Subcutaneous abdominal adipose tissue (tissue), 5 donors: ENCODE results near the gene GPAT3.

Source experiments
- H3K27ac ChIP-seq: one replicate; pipeline ENCODE4 v1.7.0; 2013; ENCODE audit warnings: low read depth, mild to moderate bottlenecking, inconsistent platforms, low read length, moderate library complexity
- H3K27me3 ChIP-seq, 5 donors: one replicate each; pipeline ENCODE4 v1.7.0; 2013; ENCODE audit warnings: low read length in 5 of 5, inconsistent platforms in 1 of 5; ENCODE audit not compliant: control insufficient read depth in 5 of 5, insufficient read depth in 4 of 5
- H3K36me3 ChIP-seq, 5 donors: one replicate each; pipeline ENCODE4 v1.7.0; 2013; ENCODE audit warnings: low read length in 5 of 5; ENCODE audit not compliant: control insufficient read depth in 5 of 5, insufficient read depth in 5 of 5
- H3K4me1 ChIP-seq, 5 donors: one replicate each; pipeline ENCODE4 v1.7.0; 2013; ENCODE audit warnings: low read length in 5 of 5, mild to moderate bottlenecking in 3 of 5, moderate library complexity in 1 of 5; ENCODE audit not compliant: control insufficient read depth in 5 of 5, insufficient read depth in 5 of 5
- H3K4me3 ChIP-seq, 5 donors: one replicate each; pipeline ENCODE4 v1.7.0; 2013; ENCODE audit warnings: low read length in 5 of 5, low read depth in 1 of 5
- H3K9ac ChIP-seq, 5 donors: one replicate each; pipeline ENCODE4 v1.7.0; 2013; ENCODE audit warnings: low read length in 5 of 5, mild to moderate bottlenecking in 4 of 5, moderate library complexity in 3 of 5
- H3K9me3 ChIP-seq, 5 donors: one replicate each; pipeline ENCODE4 v1.7.0; 2013; ENCODE audit warnings: low read length in 5 of 5; ENCODE audit not compliant: control insufficient read depth in 5 of 5
- donor health status: healthy.
- donor health status: healthy.
- donor health status: healthy.
- donor health status: healthy.
- donor health status: healthy.

GPAT3 gene

DNA sequence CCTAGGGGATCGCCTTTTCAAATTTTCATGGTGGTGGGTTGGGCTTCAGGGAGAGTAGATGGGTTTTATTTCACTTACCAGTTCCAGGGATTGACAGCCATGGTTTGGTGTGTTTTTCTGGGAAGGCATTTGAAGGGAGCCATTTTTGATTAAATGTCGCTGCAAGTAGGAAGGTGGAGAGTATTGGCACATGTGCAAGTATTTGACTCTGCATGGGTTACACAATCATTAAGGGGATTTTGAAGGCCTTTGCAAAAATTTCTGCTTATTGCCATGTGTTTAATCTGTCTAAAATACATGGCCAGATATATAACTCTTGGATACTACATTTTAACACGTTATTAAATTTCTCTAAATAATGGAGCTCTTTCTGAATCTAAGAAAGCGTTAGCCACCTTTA is 55.1 kb downstream of the GPAT3 start:
- no peak overlapping the region for H3K27ac ChIP-seq
- H3K36me3 ChIP-seq: peaks cover 0 to 3% (median 0%) of the 10 kb centered on the region in 5 donors
- no peaks in the 10 kb centered on the region for H3K9me3 ChIP-seq
- peaks cover 0 to 11% (median 4%) of the 10 kb centered on the region in 5 donors for H3K4me1 ChIP-seq
- H3K4me3 ChIP-seq: no peak overlapping the region
- no peaks in the 10 kb centered on the region for H3K27me3 ChIP-seq
- no peak overlapping the region for H3K9ac ChIP-seq

DNA sequence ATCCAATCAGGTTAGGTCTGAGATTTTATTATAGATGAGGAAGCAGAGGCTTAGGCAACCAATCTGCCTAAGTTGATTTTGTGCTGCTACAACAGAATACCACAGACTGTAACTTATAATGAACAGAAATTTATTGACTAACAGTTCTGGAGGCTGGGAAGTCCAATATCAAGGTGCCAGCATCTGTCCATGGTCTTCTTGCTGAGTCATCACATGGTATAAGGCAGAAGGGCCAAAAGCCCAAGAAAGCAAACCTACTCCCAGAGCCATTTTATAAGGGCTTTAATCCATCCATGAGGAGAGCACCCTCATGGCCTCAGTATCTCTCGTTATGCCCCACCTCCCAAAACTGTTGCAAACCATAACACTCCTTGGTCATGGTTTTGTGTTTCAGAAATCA is 55.8 kb downstream of the GPAT3 start:
- no peaks in the 10 kb centered on the region for H3K9me3 ChIP-seq
- no peaks in the 10 kb centered on the region for H3K27me3 ChIP-seq
- no peak overlapping the region for H3K4me3 ChIP-seq
- H3K9ac ChIP-seq: no peak overlapping the region
- peaks cover 0 to 3% (median 0%) of the 10 kb centered on the region in 5 donors for H3K36me3 ChIP-seq
- H3K4me1 ChIP-seq: peaks cover 0 to 11% (median 4%) of the 10 kb centered on the region in 5 donors
- no peak overlapping the region for H3K27ac ChIP-seq

DNA sequence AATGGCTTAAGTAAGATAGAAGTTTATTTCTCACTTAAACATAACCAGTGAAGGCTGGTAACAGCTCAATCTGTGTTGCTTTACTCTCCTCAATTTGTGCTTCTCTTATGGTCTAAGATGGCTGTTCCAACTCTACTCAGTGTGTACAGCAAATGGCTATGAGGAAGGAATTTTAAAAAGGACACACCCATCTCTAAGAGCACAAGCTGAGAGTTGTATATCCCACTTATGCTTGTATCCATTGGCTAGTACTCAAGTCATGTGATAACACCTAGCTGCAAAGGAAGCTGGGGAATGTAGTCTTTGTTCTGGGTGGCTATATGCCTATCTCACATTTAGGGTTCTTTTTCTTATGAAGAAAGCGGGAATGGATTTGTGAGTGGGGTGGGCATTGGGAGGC is 63.3 kb downstream of the GPAT3 start:
- Histone ChIP-seq H3K27ac (no peak overlapping the region), H3K9me3 (no peaks in the 10 kb centered on the region), H3K9ac (no peak overlapping the region), H3K36me3 (peaks cover 0 to 14% (median 0%) of the 10 kb centered on the region in 5 donors), H3K4me1 (peaks cover 0 to 5% (median 0%) of the 10 kb centered on the region in 5 donors), H3K4me3 (no peak overlapping the region), H3K27me3 (no peaks in the 10 kb centered on the region)

DNA sequence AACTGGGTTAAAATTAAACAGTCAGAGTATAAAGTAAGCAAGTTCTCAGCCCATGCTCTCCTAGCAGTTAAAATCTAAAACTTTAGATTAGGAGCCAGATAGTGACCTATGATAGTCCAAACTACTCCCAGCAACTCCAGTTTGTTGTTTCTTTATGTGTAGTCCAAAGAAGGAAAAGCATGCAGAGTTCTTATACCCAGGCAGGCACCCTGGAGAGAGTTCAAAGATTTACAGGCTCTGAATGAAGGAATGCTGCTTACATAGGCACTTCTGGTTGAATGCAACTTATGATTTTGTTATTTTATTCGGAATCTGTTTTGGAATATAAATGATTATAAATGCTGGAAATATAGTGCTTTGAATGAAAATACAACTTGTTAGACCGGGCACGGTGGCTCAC is 67.2 kb downstream of the GPAT3 start:
- no peaks in the 10 kb centered on the region for H3K27me3 ChIP-seq
- no peak overlapping the region for H3K27ac ChIP-seq
- no peaks in the 10 kb centered on the region for H3K9me3 ChIP-seq
- no peak overlapping the region for H3K4me3 ChIP-seq
- H3K36me3 ChIP-seq: peaks cover 0 to 7% (median 0%) of the 10 kb centered on the region in 5 donors
- H3K4me1 ChIP-seq: no peaks in the 10 kb centered on the region
- no peak overlapping the region for H3K9ac ChIP-seq

DNA sequence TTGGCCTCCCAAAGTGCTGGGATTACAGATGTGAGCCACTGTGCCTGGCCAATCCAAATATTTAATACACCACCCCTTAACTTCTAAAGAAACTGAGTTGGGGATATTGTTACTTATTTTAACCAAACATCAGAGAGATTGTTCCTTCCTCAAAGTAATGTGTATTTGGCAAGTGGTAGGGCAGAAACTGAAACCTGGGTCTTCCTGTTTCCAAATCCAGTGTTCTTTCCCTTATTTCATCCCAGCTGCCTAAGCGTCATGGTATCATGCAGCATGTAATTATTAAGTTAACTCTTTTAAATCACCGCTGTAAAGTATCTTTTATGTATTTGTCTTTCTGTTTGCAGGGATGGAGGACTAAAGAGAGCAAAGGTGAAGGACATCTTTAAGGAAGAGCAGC is 68.4 kb downstream of the GPAT3 start:
- Histone ChIP-seq H3K4me1 (no peaks in the 10 kb centered on the region), H3K27me3 (no peaks in the 10 kb centered on the region), H3K4me3 (no peak overlapping the region), H3K9me3 (no peaks in the 10 kb centered on the region), H3K9ac (no peak overlapping the region), H3K27ac (no peak overlapping the region), H3K36me3 (peaks cover 0 to 3% (median 0%) of the 10 kb centered on the region in 5 donors)

DNA sequence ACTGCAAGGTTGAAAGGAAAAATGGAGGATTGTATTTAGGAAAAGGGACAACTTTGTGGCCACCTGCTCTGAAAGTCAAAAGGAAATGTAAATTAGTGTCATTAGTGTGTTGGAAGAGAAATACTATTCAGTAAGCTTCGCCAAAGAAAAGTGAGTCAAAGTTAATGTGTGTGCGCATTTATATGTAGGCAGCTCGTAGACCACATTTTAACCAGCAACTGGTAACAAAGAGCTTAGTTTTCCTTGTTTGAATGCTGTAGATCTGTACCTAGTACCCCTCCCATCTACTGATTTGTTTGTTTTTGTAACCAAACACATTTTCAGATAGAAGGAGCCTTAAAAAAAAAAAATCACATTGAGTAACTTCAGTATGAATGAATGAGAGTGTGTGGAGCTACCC is 69.3 kb downstream of the GPAT3 start:
- H3K9me3 ChIP-seq: no peaks in the 10 kb centered on the region
- H3K27me3 ChIP-seq: no peaks in the 10 kb centered on the region
- no peak overlapping the region for H3K27ac ChIP-seq
- no peak overlapping the region for H3K4me3 ChIP-seq
- no peak overlapping the region for H3K9ac ChIP-seq
- no peaks in the 10 kb centered on the region for H3K4me1 ChIP-seq
- H3K36me3 ChIP-seq: peaks cover 0 to 3% (median 0%) of the 10 kb centered on the region in 5 donors

DNA sequence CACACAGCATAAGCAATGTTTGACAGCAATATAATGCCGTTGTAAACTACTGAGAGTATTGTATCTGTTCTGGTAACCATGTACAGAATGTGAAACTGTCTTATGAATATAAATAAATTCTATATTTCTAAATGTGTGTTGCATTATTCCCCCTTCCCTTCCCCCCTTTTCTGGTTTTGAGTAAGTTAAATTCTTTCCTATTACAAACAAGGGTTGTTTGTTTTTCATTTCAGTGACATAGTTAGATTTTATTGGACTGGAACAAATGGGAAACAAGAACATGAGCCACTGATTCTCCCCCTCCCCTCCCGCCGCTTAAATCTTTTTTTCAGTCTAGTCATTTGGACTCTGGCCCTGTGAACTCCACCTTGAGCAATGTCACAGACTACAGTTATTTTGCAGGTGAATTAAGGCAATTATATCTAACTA is 69.8 kb downstream of the GPAT3 start:
- H3K36me3 ChIP-seq: peaks cover 0 to 3% (median 0%) of the 10 kb centered on the region in 5 donors
- no peaks in the 10 kb centered on the region for H3K27me3 ChIP-seq
- H3K9ac ChIP-seq: no peak overlapping the region
- H3K27ac ChIP-seq: no peak overlapping the region
- H3K4me1 ChIP-seq: no peaks in the 10 kb centered on the region
- peaks cover 0 to 2% (median 0%) of the 10 kb centered on the region in 5 donors for H3K9me3 ChIP-seq
- H3K4me3 ChIP-seq: no peak overlapping the region

DNA sequence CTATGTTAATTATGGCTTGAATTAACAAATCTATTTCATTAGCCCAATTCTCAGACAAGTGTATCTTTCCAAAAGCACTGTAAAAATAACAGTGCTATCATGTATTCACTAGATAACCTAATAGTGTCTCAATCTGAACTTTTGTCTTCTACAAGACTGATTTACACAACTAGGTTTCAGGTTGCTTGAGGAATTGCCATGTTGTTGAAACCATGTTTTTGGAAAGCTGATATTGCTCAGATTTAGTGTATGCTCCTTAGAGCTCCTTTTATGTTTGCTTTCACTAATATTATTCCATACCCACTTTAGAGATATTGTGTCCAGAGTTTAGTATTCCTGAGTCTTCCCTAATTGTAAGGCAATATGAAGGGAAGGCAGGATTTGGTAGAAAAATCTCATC is 70.6 kb downstream of the GPAT3 start:
- no peaks in the 10 kb centered on the region for H3K27me3 ChIP-seq
- no peaks in the 10 kb centered on the region for H3K36me3 ChIP-seq
- H3K9me3 ChIP-seq: peaks cover 0 to 6% (median 0%) of the 10 kb centered on the region in 5 donors
- no peak overlapping the region for H3K9ac ChIP-seq
- no peak overlapping the region for H3K4me3 ChIP-seq
- H3K4me1 ChIP-seq: no peaks in the 10 kb centered on the region
- no peak overlapping the region for H3K27ac ChIP-seq

DNA sequence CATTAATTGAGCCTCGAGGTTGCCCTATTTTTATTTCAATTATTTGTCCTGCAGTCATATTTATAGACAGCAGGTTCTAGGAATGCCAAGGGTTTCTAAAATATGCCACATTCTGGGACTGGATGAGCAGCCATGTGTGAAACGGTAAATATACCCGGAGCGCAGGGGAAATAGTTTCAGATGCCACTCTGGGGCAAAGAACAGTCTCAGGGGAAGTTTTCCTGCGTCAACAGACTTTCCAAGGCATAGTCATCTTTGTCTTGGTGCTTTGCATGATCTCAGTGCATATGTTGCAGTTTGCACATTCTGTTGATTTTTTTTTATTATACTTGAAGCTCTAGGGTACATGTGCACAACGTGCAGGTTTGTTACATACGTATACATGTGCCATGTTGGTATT is 71.0 kb downstream of the GPAT3 start:
- H3K27ac ChIP-seq: no peak overlapping the region
- H3K9me3 ChIP-seq: peaks cover 0 to 6% (median 0%) of the 10 kb centered on the region in 5 donors
- H3K4me1 ChIP-seq: no peaks in the 10 kb centered on the region
- no peak overlapping the region for H3K4me3 ChIP-seq
- no peak overlapping the region for H3K9ac ChIP-seq
- no peaks in the 10 kb centered on the region for H3K36me3 ChIP-seq
- H3K27me3 ChIP-seq: no peaks in the 10 kb centered on the region

DNA sequence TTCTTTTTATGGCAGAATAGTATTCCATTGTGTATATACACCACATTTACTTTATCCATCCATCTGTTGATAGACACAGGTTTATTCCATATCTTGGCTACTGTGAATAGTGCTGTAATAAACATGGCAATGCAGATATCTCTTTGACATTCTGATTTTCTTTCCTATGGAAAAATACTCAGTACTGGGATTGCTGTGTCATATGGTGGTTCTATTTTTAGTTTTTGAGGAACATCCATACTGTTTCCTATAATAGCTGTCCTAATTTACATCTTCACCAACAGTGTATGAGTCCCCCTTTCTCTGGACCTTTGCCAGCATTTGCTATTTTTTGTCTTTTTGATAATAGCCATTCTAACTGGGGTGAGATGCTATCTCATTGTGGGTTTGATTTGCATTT is 73.5 kb downstream of the GPAT3 start:
- no peaks in the 10 kb centered on the region for H3K4me1 ChIP-seq
- peaks cover 2 to 18% (median 12%) of the 10 kb centered on the region in 5 donors for H3K9me3 ChIP-seq
- H3K4me3 ChIP-seq: no peak overlapping the region
- no peak overlapping the region for H3K27ac ChIP-seq
- H3K36me3 ChIP-seq: no peaks in the 10 kb centered on the region
- no peaks in the 10 kb centered on the region for H3K27me3 ChIP-seq
- H3K9ac ChIP-seq: no peak overlapping the region

DNA sequence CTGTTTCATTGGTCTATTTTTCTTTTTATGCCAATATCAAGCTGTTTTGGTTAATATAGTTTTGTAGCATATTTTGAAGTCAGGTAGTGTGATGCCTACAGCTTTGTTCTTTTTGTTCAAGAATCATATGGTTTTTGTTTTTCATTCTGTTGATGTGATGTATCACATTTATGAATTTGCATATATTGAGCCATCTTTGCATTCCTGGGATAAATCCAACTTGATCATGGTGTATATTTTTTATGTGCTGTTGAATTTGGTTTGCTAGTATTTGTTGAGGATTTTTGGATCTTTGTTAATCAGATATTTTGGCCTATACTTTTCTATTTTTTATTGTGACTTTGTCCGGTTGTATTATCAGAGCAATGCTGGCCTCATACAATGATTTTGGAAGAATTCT is 74.8 kb downstream of the GPAT3 start:
- H3K36me3 ChIP-seq: no peaks in the 10 kb centered on the region
- no peaks in the 10 kb centered on the region for H3K4me1 ChIP-seq
- H3K27me3 ChIP-seq: no peaks in the 10 kb centered on the region
- H3K27ac ChIP-seq: no peak overlapping the region
- H3K4me3 ChIP-seq: no peak overlapping the region
- H3K9me3 ChIP-seq: peaks cover 2 to 25% (median 19%) of the 10 kb centered on the region in 5 donors
- no peak overlapping the region for H3K9ac ChIP-seq
